Lower leg skin (tissue), 3 donors: ENCODE measurements around the gene P4HA2.

Experiments
- CTCF ChIP-seq, 3 donors: fragments of 450-650 bp; IDR thresholded peaks; one replicate each; pipeline ENCODE4 v1.5.1; 2016; ENCODE audit warnings: antibody characterized with exemption in 3 of 3, mild to moderate bottlenecking in 3 of 3, moderate library complexity in 2 of 3
- POLR2A ChIP-seq, 2 donors: fragments of 450-650 bp; IDR thresholded peaks; one replicate each; pipeline ENCODE4 v1.6.1; 2016 to 2017; ENCODE audit warnings: antibody characterized with exemption in 2 of 2, mild to moderate bottlenecking in 1 of 2, moderate library complexity in 1 of 2

GRCh38 chr5:132237141-132237540 lies 9.5 kb upstream of the P4HA2 start:
- TF ChIP-seq CTCF (IDR thresholded peaks at IDR 0.05) (no peak), POLR2A (IDR thresholded peaks at IDR 0.05) (no peak)
